GM12878 (cell line): ENCODE results near the gene CDYL2. TPM values are rescaled to one million over a fixed set of nuclear protein-coding genes. Genes with fewer than 3 reads are reported as not detected.

Experiments
- ATAC-seq: fragments of 200-7000 bp; cut with Tn5 transposase; 3 replicates; pipeline ENCODE4 v1.9.1; 2020; ENCODE audit warnings: mild to moderate bottlenecking, moderate library complexity
- BruUV-seq: library from RNA; stranded (reverse); fragments of 400-500 nt; replicated peaks from 2 replicates; lab custom pipeline; 2021; lab: Mats Ljungman, UMichigan
- CTCF ChIA-PET: fragments of 300-600 bp; sonication (Branson Sonifier 250); formaldehyde crosslinking; extraction: SDS; loops from one replicate; lab custom pipeline; 2021; ENCODE audit warnings: inconsistent platforms; lab: Yijun Ruan, JAX
- POLR2A ChIA-PET: fragments of 350-600 bp; formaldehyde crosslinking; extraction: SDS; loops from one replicate; lab custom pipeline; 2021; ENCODE audit warnings: inconsistent platforms; lab: Charles Lee
- RAD21 ChIA-PET: fragments of 300-600 bp; sonication (Branson Sonifier 250); formaldehyde crosslinking; loops from one replicate; lab custom pipeline; 2023; ENCODE audit warnings: antibody characterized with exemption; ENCODE audit not compliant: unreplicated experiment; lab: Charles Lee
- SMC1A ChIA-PET: fragments of 300-600 bp; sonication (Branson Sonifier 250); formaldehyde crosslinking; loops from one replicate; lab custom pipeline; 2023; ENCODE audit not compliant: unreplicated experiment, uncharacterized antibody; lab: Charles Lee
- DNase-seq: peaks from one replicate; pipeline ENCODE4 v3.0.0-alpha.2; 2011; ENCODE audit warnings: low read depth, low spot score
- FAIRE-seq: peaks from 3 replicates; lab custom pipeline; 2011; peaks lifted over from hg19 to GRCh38; lab: Jason Lieb, UNC
- H2AFZ ChIP-seq: 2 replicates; pipeline ENCODE4 v1.6.0; 2011; ENCODE audit warnings: low read depth, low read length, control low read depth; ENCODE audit not compliant: control insufficient read depth
- H3K27ac ChIP-seq: 2 replicates; pipeline ENCODE4 v1.5.1; 2011; ENCODE audit warnings: control low read depth; ENCODE audit not compliant: control insufficient read depth, insufficient read depth
- H3K27me3 ChIP-seq, 2 experiments: replicated peaks in 1 of 2; 2 replicates each; pipeline versions ENCODE4 v1.6.0 to v1.6.1; 2011; ENCODE audit warnings: low read length in 1 of 2; ENCODE audit not compliant: control insufficient read depth in 2 of 2, insufficient read depth in 2 of 2
- H3K36me3 ChIP-seq, 2 experiments: 2 replicates each; pipeline ENCODE4 v1.5.1; 2011; ENCODE audit warnings: low read length in 1 of 2; ENCODE audit not compliant: control insufficient read depth in 2 of 2, insufficient read depth in 2 of 2
- H3K4me1 ChIP-seq: 2 replicates; pipeline ENCODE4 v1.6.1; 2011; ENCODE audit warnings: mild to moderate bottlenecking, low read length, moderate library complexity, mixed read lengths; ENCODE audit not compliant: control insufficient read depth, insufficient read depth
- H3K4me2 ChIP-seq: 2 replicates; pipeline ENCODE4 v1.6.0; 2011; ENCODE audit warnings: control low read depth; ENCODE audit not compliant: control insufficient read depth, insufficient read depth
- H3K4me3 ChIP-seq: fragments of 200-600 bp; sonication (generic); 2 replicates; pipeline ENCODE4 v1.5.1; 2016
- H3K79me2 ChIP-seq: 2 replicates; pipeline ENCODE4 v1.6.0; 2011; ENCODE audit warnings: low read length; ENCODE audit not compliant: control insufficient read depth, insufficient read depth
- H3K9ac ChIP-seq: 2 replicates; pipeline ENCODE4 v1.8.0; 2011; ENCODE audit warnings: low read length, control low read depth, mixed read lengths; ENCODE audit not compliant: control insufficient read depth, insufficient read depth
- H3K9me3 ChIP-seq: replicated peaks from 3 replicates; pipeline ENCODE4 v1.5.1; 2011; ENCODE audit warnings: mild to moderate bottlenecking, low read length; ENCODE audit not compliant: control insufficient read depth, insufficient read depth
- H4K20me1 ChIP-seq: 2 replicates; pipeline ENCODE4 v1.6.0; 2011; ENCODE audit not compliant: control insufficient read depth, insufficient read depth
- BHLHE40 ChIP-seq, 2 experiments: fragments of 450-650 bp in 1 of 2; IDR thresholded peaks; 2 replicates each; pipeline ENCODE4 v1.6.1; 2011 to 2017; ENCODE audit warnings: low read depth in 2 of 2, borderline replicate concordance in 1 of 2, improper control_type of control experiment in 1 of 2, low read length in 1 of 2, mild to moderate bottlenecking in 1 of 2
- CBX5 ChIP-seq: sonication (generic); IDR thresholded peaks from 2 replicates; pipeline ENCODE4 v1.6.1; 2016; ENCODE audit warnings: low read depth, moderate library complexity, mild to moderate bottlenecking, inconsistent platforms
- CREB1 ChIP-seq: IDR thresholded peaks from 2 replicates; pipeline ENCODE4 v1.6.1; 2012; ENCODE audit warnings: low read depth, mild to moderate bottlenecking, inconsistent platforms
- CREM ChIP-seq: IDR thresholded peaks from 2 replicates; pipeline ENCODE4 v1.6.1; 2014; ENCODE audit warnings: antibody characterized with exemption, low read depth
- EP300 ChIP-seq, 2 experiments: fragments of 150-350 bp in 1 of 2; IDR thresholded peaks; 2 replicates each; pipeline ENCODE4 v1.6.1; 2011 to 2012; ENCODE audit warnings: low read depth in 2 of 2, low read length in 2 of 2, borderline replicate concordance in 1 of 2, improper control_type of control experiment in 1 of 2, inconsistent platforms in 1 of 2; ENCODE audit not compliant: control insufficient read depth in 1 of 2
- HCFC1 ChIP-seq: fragments of 150-350 bp; IDR thresholded peaks from 2 replicates; pipeline ENCODE4 v1.6.1; 2014; ENCODE audit warnings: low read length
- MTA3 ChIP-seq: IDR thresholded peaks from 2 replicates; pipeline ENCODE4 v1.6.1; 2012; ENCODE audit warnings: low read length, inconsistent platforms, borderline replicate concordance
- NFXL1 ChIP-seq: fragments of 450-650 bp; IDR thresholded peaks from 2 replicates; pipeline ENCODE4 v1.6.1; 2017; ENCODE audit warnings: antibody characterized with exemption, mild to moderate bottlenecking, borderline replicate concordance
- NR2C1 ChIP-seq: fragments of 450-650 bp; IDR thresholded peaks from 2 replicates; pipeline ENCODE4 v1.6.1; 2017; ENCODE audit warnings: antibody characterized with exemption, mild to moderate bottlenecking, moderate library complexity
- NRF1 ChIP-seq: conservative IDR thresholded peaks from 2 replicates; pipeline ENCODE4 v1.6.1; 2011; ENCODE audit warnings: mild to moderate bottlenecking, low read depth, low read length, improper control_type of control experiment
- POLR2AphosphoS5 ChIP-seq: IDR thresholded peaks from 2 replicates; pipeline ENCODE4 v1.6.1; 2011; ENCODE audit warnings: mild to moderate bottlenecking, low read length, inconsistent platforms
- RUNX3 ChIP-seq: IDR thresholded peaks from 2 replicates; pipeline ENCODE4 v1.6.1; 2012; ENCODE audit warnings: low read length, inconsistent platforms
- SMAD1 ChIP-seq: fragments of 450-650 bp; IDR thresholded peaks from 2 replicates; pipeline ENCODE4 v1.6.1; 2018; ENCODE audit warnings: mild to moderate bottlenecking, low read depth; ENCODE audit not compliant: partially characterized antibody
- ZBED1 ChIP-seq: IDR thresholded peaks from 2 replicates; pipeline ENCODE4 v1.6.1; 2016; ENCODE audit warnings: borderline replicate concordance
- WGBS: methylation state at CpG from one replicate; pipeline ENCODE4 v1.1.6; 2016; ENCODE audit warnings: low lambda C conversion rate; ENCODE audit not compliant: insufficient replicate concordance, insufficient coverage; ENCODE audit errors: missing lambda C conversion rate; 5-methylcytosine and 5-hydroxymethylcytosine counted together
- in situ Hi-C: fragments of 300-500 bp; cut with MboI; formaldehyde crosslinking; loops from 9 replicates; pipeline ENCODE4 v1.14.3; 2018; ENCODE audit warnings: mixed read lengths
- intact Hi-C: fragments of 100-400 bp; cut with micrococcal nuclease; formaldehyde crosslinking; loops from one replicate; pipeline ENCODE4 v1.14.2; 2022; ENCODE audit not compliant: unreplicated experiment
- polyA plus RNA-seq, 11 experiments: library from polyadenylated mRNA; depleted of rRNA in 4 of 11; unstranded in 6 of 11; stranded (reverse) in 5 of 11; fragments of >200 nt; fragmentation: Nextera tagmentation in 4 of 11; fragmentation: Illumina TruSeq in 1 of 11; extraction: Ambion mirVana in 4 of 11; extraction: Trizol in 1 of 11; gene quantifications; 1 replicate in 1 of 11; 2 replicates in 10 of 11; pipeline versions ENCODE4 v1.2.1 to v1.2.3, GENCODE V29; 2011 to 2016; ENCODE audit warnings: inconsistent platforms in 2 of 11, missing spikeins in 2 of 11, low read depth in 1 of 11
- total RNA-seq, 4 experiments: library from RNA; depleted of rRNA in 3 of 4; stranded (reverse); fragments of >200 nt in 3 of 4; fragmentation: Illumina TruSeq in 1 of 4; extraction: Trizol in 1 of 4; gene quantifications; 2 replicates each; pipeline versions ENCODE4 v1.2.1 to v1.2.3, GENCODE V29; 2013 to 2021
- TF ChIP-seq, protein P1 (sequence below): fragments of 450-650 bp; formaldehyde crosslinking; IDR thresholded peaks from 2 replicates; pipeline ENCODE4 v1.4.0; 2022; ENCODE audit warnings: mild to moderate bottlenecking, moderate library complexity
- TF ChIP-seq, protein P2 (sequence below): IDR thresholded peaks from 2 replicates; pipeline ENCODE4 v1.6.1; 2012; ENCODE audit warnings: low read depth, low read length, improper control_type of control experiment

CDYL2 gene
- total and polyA plus RNA-seq, 10 of the 15 experiments (the other 5 are each of a cell fraction or from before 2014, with no cell fraction given), result 0.27 to 22.9 (median 3.9) TPM

DNA sequence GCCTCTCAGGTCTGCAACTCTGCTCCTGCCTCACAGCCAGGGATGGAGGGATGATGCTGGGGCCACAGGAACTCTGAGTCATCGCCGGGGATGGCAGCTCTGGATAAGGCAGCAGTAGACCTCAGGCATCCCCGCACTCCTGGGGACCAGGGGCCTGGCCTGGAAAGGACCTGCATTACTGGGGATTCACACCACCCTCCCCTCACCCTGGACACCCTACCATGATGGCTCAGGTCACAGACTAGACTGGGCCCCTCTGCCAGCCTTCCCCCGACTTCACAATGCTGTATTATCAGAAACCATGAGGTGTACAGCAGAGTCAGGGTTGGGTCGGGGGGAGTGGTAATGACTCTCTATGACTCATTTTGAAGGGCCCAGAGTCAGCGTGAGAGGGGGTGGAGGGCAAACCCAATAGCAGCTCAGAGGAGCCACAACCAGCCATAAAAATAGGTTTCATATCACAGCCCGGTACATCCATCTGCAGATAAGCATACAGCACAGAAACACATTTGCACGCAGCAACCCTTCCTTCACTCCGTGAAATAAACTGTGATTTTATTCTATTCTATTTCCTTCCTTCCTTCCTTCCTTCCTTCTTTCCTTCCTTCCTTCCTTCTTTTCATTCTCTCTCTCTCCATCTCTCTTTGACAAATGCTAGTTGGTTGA lies 234.8 kb downstream of the CDYL2 start:
- Histone ChIP-seq H3K79me2 (no peaks in the 10 kb centered on the region), H3K4me1 (no peaks in the 10 kb centered on the region; the same call in 1 of the 2 replicates), H3K9me3 (no peaks in the 10 kb centered on the region; the same call in 1 of the 3 replicates), H3K27me3 (no peaks in the 10 kb centered on the region), H3K9ac (no peak overlapping the region), H3K27ac (no peak overlapping the region), H2AFZ (no peak overlapping the region), H3K36me3 (no peaks in the 10 kb centered on the region), H3K4me3 (no peak overlapping the region), H3K4me2 (no peak overlapping the region), H4K20me1 (no peaks in the 10 kb centered on the region)
- in situ Hi-C loops (no loop called here), intact Hi-C loops (no loop called here)
- POLR2A ChIA-PET, result interaction anchor here (0.6 kb wide), 1 partner anchor 478 kb away, joined by 4 read pairs; no protein-coding TSS in a partner anchor
- no peak for DNase-seq
- RAD21 ChIA-PET, result no interaction called here
- WGBS, result 46% methylated on average over 9 of the region's 9 CpGs
- peak; percentile 77 for FAIRE-seq
- ATAC-seq, result no peak; the same call in 2 of the 3 replicates
- BruUV-seq, result no TSS peak
- SMC1A ChIA-PET, result no interaction called here
- CTCF ChIA-PET, result no interaction called here
- TF ChIP-seq HCFC1 (no peak), MTA3 (no peak; the same call in 1 of the 2 replicates), ZBED1 (peak; percentile 69; the same call in 1 of the 2 replicates), BHLHE40 (IDR thresholded peaks at IDR 0.05; ENCODE audit: borderline replicate concordance in 1 of 2, low read depth in 2 of 2, low read length in 1 of 2) (no peak), CBX5 (no peak), NR2C1 (no peak), NFXL1 (no peak), SMAD1 (no peak), CREM (peak; percentile 77), POLR2AphosphoS5 (no peak), NRF1 (no peak), EP300 (IDR thresholded peaks at IDR 0.05; ENCODE audit: borderline replicate concordance in 1 of 2, control insufficient read depth in 1 of 2, low read depth in 2 of 2, low read length in 2 of 2) (no peak), RUNX3 (peak; percentile 80), CREB1 (peak; percentile 70)
- TF ChIP-seq, protein P1, sequence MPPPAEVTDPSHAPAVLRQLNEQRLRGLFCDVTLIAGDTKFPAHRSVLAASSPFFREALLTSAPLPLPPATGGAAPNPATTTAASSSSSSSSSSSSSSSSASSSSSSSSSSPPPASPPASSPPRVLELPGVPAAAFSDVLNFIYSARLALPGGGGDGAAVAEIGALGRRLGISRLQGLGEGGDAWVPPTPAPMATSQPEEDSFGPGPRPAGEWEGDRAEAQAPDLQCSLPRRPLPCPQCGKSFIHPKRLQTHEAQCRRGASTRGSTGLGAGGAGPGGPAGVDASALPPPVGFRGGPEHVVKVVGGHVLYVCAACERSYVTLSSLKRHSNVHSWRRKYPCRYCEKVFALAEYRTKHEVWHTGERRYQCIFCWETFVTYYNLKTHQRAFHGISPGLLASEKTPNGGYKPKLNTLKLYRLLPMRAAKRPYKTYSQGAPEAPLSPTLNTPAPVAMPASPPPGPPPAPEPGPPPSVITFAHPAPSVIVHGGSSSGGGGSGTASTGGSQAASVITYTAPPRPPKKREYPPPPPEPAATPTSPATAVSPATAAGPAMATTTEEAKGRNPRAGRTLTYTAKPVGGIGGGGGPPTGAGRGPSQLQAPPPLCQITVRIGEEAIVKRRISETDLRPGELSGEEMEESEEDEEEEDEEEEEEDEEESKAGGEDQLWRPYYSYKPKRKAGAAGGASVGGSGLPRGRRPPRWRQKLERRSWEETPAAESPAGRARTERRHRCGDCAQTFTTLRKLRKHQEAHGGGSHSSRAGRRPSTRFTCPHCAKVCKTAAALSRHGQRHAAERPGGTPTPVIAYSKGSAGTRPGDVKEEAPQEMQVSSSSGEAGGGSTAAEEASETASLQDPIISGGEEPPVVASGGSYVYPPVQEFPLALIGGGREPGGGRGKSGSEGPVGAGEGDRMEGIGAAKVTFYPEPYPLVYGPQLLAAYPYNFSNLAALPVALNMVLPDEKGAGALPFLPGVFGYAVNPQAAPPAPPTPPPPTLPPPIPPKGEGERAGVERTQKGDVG (CRISPR knock-in tag), result no peak
- TF ChIP-seq, protein P2, sequence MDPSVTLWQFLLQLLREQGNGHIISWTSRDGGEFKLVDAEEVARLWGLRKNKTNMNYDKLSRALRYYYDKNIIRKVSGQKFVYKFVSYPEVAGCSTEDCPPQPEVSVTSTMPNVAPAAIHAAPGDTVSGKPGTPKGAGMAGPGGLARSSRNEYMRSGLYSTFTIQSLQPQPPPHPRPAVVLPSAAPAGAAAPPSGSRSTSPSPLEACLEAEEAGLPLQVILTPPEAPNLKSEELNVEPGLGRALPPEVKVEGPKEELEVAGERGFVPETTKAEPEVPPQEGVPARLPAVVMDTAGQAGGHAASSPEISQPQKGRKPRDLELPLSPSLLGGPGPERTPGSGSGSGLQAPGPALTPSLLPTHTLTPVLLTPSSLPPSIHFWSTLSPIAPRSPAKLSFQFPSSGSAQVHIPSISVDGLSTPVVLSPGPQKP, result no peak
